ENCODE data around the gene ATP8A2. TPM values are rescaled to one million over a fixed set of nuclear protein-coding genes. Genes with fewer than 3 reads are reported as not detected.

The ATP8A2 gene
- total and polyA plus RNA-seq, 2 of the 4 experiments (the other 2 are of a cell fraction): 0.02 to 0.18 TPM

DNA sequence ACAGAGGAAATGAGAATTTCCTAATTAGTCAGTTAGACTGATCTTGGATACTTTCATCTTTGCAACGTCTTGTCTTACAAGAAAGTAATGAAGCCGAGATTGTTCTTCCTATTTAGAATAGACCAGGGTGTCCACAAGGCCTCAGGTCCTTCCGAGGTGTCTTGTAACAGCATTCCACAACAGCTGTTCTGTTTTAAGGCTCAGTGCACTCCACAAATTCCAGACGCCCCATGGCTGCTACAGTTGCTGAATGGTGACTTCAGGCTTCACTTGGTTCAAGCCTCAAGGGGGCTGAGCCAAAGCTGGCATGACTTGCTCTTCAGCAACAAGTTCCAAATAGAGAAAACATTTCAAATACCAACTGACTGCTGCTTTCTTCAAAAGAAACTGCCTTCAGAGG is 536.6 kb downstream of the ATP8A2 start:
- dilution Hi-C loops (cut with HindIII; ENCODE audit: low sequenced_read_pairs, unreplicated experiment): no loop called here

More for the DNA sequence above, 536.6 kb downstream of the ATP8A2 start:
- no peaks in the 10 kb centered on the region for H3K36me3 ChIP-seq (ENCODE audit: control insufficient read depth, insufficient read depth, low read length)
- no peaks in the 10 kb centered on the region for H3K9me1 ChIP-seq (ENCODE audit: insufficient read depth, low read length)
- in situ Hi-C loops (cut with MboI; ENCODE audit: low sequenced_read_pairs) (no loop called here), intact Hi-C loops (cut with micrococcal nuclease) (no loop called here)
- no peaks in the 10 kb centered on the region for H3K4me1 ChIP-seq (ENCODE audit: control insufficient read depth, insufficient read depth, low read length)
- H4K91ac ChIP-seq (ENCODE audit: insufficient read depth, low read depth, low read length): no peak overlapping the region
- no peak overlapping the region for H2BK20ac ChIP-seq (ENCODE audit: low read depth, low read length)
- no peak overlapping the region for H3K4ac ChIP-seq (ENCODE audit: low read depth, low read length)
- H3K27me3 ChIP-seq (ENCODE audit: control insufficient read depth, insufficient read depth, low read length): no peaks in the 10 kb centered on the region
- no peak overlapping the region for H3K9ac ChIP-seq (ENCODE audit: low read depth, low read length)
- H2BK15ac ChIP-seq (ENCODE audit: low read depth, low read length): no peak overlapping the region
- H2AK9ac ChIP-seq (replicated peaks; ENCODE audit: low read depth, low read length, poor library complexity): no peak overlapping the region
- H3K27ac ChIP-seq (ENCODE audit: insufficient read depth, low read length): no peak overlapping the region
- WGBS, 2 experiments (ENCODE audit: extremely low coverage in 2 of 2, insufficient read length in 1 of 2): 63% methylated on average over 2 of the region's 4 CpGs; no CpG with 5 or more reads in 1 of the 2 experiments
- H3K56ac ChIP-seq (ENCODE audit: extremely low read depth, insufficient read depth, low read length): no peak overlapping the region
- ChIA-PET CTCF (no interaction called here), POLR2A (ENCODE audit: unreplicated experiment) (no interaction called here)
- no peak overlapping the region for H2BK5ac ChIP-seq (ENCODE audit: low read depth, low read length, poor library complexity, severe bottlenecking)
- no peak overlapping the region for H2BK120ac ChIP-seq (ENCODE audit: low read depth, low read length)
- H4K8ac ChIP-seq (ENCODE audit: low read depth in 2 of 2, low read length in 2 of 2): no peak overlapping the region
- no peak overlapping the region for H2AFZ ChIP-seq (replicated peaks; ENCODE audit: low read length, poor library complexity)
- H3K4me2 ChIP-seq (ENCODE audit: low read depth, low read length): no peak overlapping the region
- no peak overlapping the region for H3K18ac ChIP-seq (ENCODE audit: low read depth, low read length)
- BruUV-seq (replicated peaks): no TSS peak
- H4K20me1 ChIP-seq (ENCODE audit: insufficient read depth, low read length): no peaks in the 10 kb centered on the region
- TF ChIP-seq, protein P1, sequence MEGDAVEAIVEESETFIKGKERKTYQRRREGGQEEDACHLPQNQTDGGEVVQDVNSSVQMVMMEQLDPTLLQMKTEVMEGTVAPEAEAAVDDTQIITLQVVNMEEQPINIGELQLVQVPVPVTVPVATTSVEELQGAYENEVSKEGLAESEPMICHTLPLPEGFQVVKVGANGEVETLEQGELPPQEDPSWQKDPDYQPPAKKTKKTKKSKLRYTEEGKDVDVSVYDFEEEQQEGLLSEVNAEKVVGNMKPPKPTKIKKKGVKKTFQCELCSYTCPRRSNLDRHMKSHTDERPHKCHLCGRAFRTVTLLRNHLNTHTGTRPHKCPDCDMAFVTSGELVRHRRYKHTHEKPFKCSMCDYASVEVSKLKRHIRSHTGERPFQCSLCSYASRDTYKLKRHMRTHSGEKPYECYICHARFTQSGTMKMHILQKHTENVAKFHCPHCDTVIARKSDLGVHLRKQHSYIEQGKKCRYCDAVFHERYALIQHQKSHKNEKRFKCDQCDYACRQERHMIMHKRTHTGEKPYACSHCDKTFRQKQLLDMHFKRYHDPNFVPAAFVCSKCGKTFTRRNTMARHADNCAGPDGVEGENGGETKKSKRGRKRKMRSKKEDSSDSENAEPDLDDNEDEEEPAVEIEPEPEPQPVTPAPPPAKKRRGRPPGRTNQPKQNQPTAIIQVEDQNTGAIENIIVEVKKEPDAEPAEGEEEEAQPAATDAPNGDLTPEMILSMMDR (conservative IDR thresholded peaks at IDR 0.05; ENCODE audit: low read depth, low read length): no peak
- TF ChIP-seq BHLHE40 (IDR thresholded peaks at IDR 0.05; ENCODE audit: low read depth, low read length) (no peak), NFE2L2 (IDR thresholded peaks at IDR 0.05; ENCODE audit: low read depth, low read length) (no peak), CEBPB (IDR thresholded peaks at IDR 0.05; ENCODE audit: low read depth, low read length) (no peak), MAFK (IDR thresholded peaks at IDR 0.05; ENCODE audit: low read depth, low read length) (no peak), RAD21 (IDR thresholded peaks at IDR 0.05; ENCODE audit: low read length) (no peak), FOS (IDR thresholded peaks at IDR 0.05; ENCODE audit: low read depth, low read length) (no peak)
- peaks cover 2% of the 10 kb centered on the region for H3K9me3 ChIP-seq (ENCODE audit: control insufficient read depth, insufficient read depth, low read length)
- ATAC-seq (ENCODE audit: low read depth) (no peak), DNase-seq (no peak)
- H3K23ac ChIP-seq (ENCODE audit: low read depth, low read length): no peak overlapping the region
- no peak overlapping the region for H3K4me3 ChIP-seq (ENCODE audit: insufficient read depth, low read depth, low read length)
- H3K14ac ChIP-seq (replicated peaks; ENCODE audit: low read depth, low read length): no peak overlapping the region
- H4K5ac ChIP-seq (ENCODE audit: low read depth, low read length): no peak overlapping the region
- no peaks in the 10 kb centered on the region for H3K79me1 ChIP-seq (ENCODE audit: low read depth in 1 of 2, low read length in 2 of 2)
- no peak overlapping the region for H2AK5ac ChIP-seq (ENCODE audit: low read depth, low read length)
